HepG2 (cell line): Measurements from ENCODE around the gene ACTN4. TPM values are rescaled to one million over a fixed set of nuclear protein-coding genes. Genes with fewer than 3 reads are reported as not detected.

Experiments used
- AGO2 ChIP-seq: fragments of 200-400 bp; formaldehyde crosslinking; optimal IDR thresholded peaks from 2 replicates; pipeline ENCODE3; 2017; ENCODE audit warnings: mild to moderate bottlenecking, low read depth, low read length, moderate library complexity
- ARID3A ChIP-seq: IDR thresholded peaks from 2 replicates; pipeline ENCODE4 v1.6.1; 2012; ENCODE audit warnings: low read depth, low read length, improper control_type of control experiment
- BATF2 ChIP-seq: sonication (generic); formaldehyde crosslinking; IDR thresholded peaks from 2 replicates; pipeline ENCODE4 v1.8.0; 2022; ENCODE audit warnings: mild to moderate bottlenecking, missing genetic modification reagents, moderate library complexity
- CREBL2 ChIP-seq: sonication (generic); formaldehyde crosslinking; IDR thresholded peaks from 2 replicates; pipeline ENCODE4 v1.8.1; 2023; ENCODE audit warnings: missing genetic modification reagents, mild to moderate bottlenecking, borderline replicate concordance
- ELK4 ChIP-seq: sonication (generic); formaldehyde crosslinking; IDR thresholded peaks from 2 replicates; pipeline ENCODE4 v1.9.0; 2021; ENCODE audit warnings: missing genetic modification reagents, borderline replicate concordance
- GATAD1 ChIP-seq: IDR thresholded peaks from 2 replicates; pipeline ENCODE4 v1.6.1; 2016; ENCODE audit warnings: missing genetic modification reagents, missing compliant biosample characterization
- HIVEP1 ChIP-seq: sonication (generic); formaldehyde crosslinking; IDR thresholded peaks from 2 replicates; pipeline ENCODE4 v1.4.0; 2020; ENCODE audit warnings: mild to moderate bottlenecking, missing genetic modification reagents
- HMG20B ChIP-seq: conservative IDR thresholded peaks from 2 replicates; pipeline ENCODE4 v1.6.1; 2016; ENCODE audit warnings: missing genetic modification reagents, missing compliant biosample characterization
- HMGXB4 ChIP-seq, 2 experiments: sonication (generic) in 1 of 2; formaldehyde crosslinking in 1 of 2; IDR thresholded peaks; 2 replicates each; pipeline versions ENCODE4 v1.4.0 to v1.6.1; 2018 to 2020; ENCODE audit warnings: missing genetic modification reagents in 2 of 2, borderline replicate concordance in 1 of 2, low read depth in 1 of 2, mild to moderate bottlenecking in 1 of 2, missing biosample characterization in 1 of 2
- KLF13 ChIP-seq: sonication (generic); formaldehyde crosslinking; IDR thresholded peaks from 2 replicates; pipeline ENCODE4 v1.4.0; 2020; ENCODE audit warnings: mild to moderate bottlenecking, missing genetic modification reagents
- LBX2 ChIP-seq: sonication (generic); formaldehyde crosslinking; IDR thresholded peaks from 2 replicates; pipeline ENCODE4 v1.5.0; 2020; ENCODE audit warnings: missing genetic modification reagents, mild to moderate bottlenecking, borderline replicate concordance
- MXI1 ChIP-seq: IDR thresholded peaks from 3 replicates; pipeline ENCODE4 v1.6.1; 2012; ENCODE audit warnings: low read depth, low read length, inconsistent platforms, borderline replicate concordance
- ONECUT2 ChIP-seq: sonication (generic); formaldehyde crosslinking; IDR thresholded peaks from 2 replicates; pipeline ENCODE4 v1.4.0; 2020; ENCODE audit warnings: missing genetic modification reagents
- PHF8 ChIP-seq: sonication (generic); formaldehyde crosslinking; IDR thresholded peaks from 2 replicates; pipeline ENCODE4 v1.5.0; 2020; ENCODE audit warnings: missing genetic modification reagents
- RARG ChIP-seq: sonication (generic); formaldehyde crosslinking; IDR thresholded peaks from 2 replicates; pipeline ENCODE4 v1.4.0; 2020; ENCODE audit warnings: low read depth, mild to moderate bottlenecking, missing genetic modification reagents
- RFX3 ChIP-seq: IDR thresholded peaks from 2 replicates; pipeline ENCODE4 v1.6.1; 2016; ENCODE audit warnings: missing biosample characterization, missing genetic modification reagents
- ZBTB49 ChIP-seq: sonication (generic); formaldehyde crosslinking; IDR thresholded peaks from 2 replicates; pipeline ENCODE4 v1.4.0; 2020; ENCODE audit warnings: missing genetic modification reagents, borderline replicate concordance
- ZNF550 ChIP-seq: sonication (generic); formaldehyde crosslinking; IDR thresholded peaks from 2 replicates; pipeline ENCODE4 v1.4.0; 2020; ENCODE audit warnings: mild to moderate bottlenecking, missing genetic modification reagents, borderline replicate concordance
- ZNF598 ChIP-seq: sonication (generic); formaldehyde crosslinking; IDR thresholded peaks from 2 replicates; pipeline ENCODE4 v1.5.1; 2020; ENCODE audit warnings: mild to moderate bottlenecking, missing genetic modification reagents, borderline replicate concordance
- ZNF724P ChIP-seq: sonication (generic); formaldehyde crosslinking; IDR thresholded peaks from 2 replicates; pipeline ENCODE4 v1.8.0; 2022; ENCODE audit warnings: missing genetic modification reagents, borderline replicate concordance
- ZNF891 ChIP-seq: sonication (generic); formaldehyde crosslinking; IDR thresholded peaks from 2 replicates; pipeline ENCODE4 v1.5.0; 2020; ENCODE audit warnings: mild to moderate bottlenecking, missing genetic modification reagents
- polyA plus RNA-seq, 8 experiments: library from polyadenylated mRNA; depleted of rRNA in 3 of 8; stranded (reverse) in 7 of 8; unstranded in 1 of 8; fragments of >200 nt; fragmentation: Illumina TruSeq in 4 of 8; extraction: Trizol in 4 of 8; gene quantifications; 2 replicates each; pipeline versions ENCODE4 v1.2.1 to v1.2.3, GENCODE V29; 2011 to 2016; ENCODE audit warnings: low read depth in 4 of 8, missing spikeins in 1 of 8, mixed read lengths in 1 of 8; ENCODE audit not compliant: insufficient read depth in 1 of 8
- total RNA-seq, 5 experiments: library from RNA; depleted of rRNA; stranded (reverse); fragments of >200 nt; fragmentation: Illumina TruSeq; extraction: Trizol; gene quantifications; 2 replicates each; pipeline ENCODE4 v1.2.3, GENCODE V29; 2016; ENCODE audit warnings: low read depth in 1 of 5

ACTN4 gene
- total and polyA plus RNA-seq, 2 of the 13 experiments (the other 11 are each of a cell fraction or from before 2014, with no cell fraction given): 171 to 192 TPM

GRCh38 chr19:38647368-38647965, at the start of gene ACTN4 (continued):
- peak; percentile 83; the same call in 2 of the 3 replicates for TF ChIP-seq MXI1
- no peak for TF ChIP-seq ZNF598 (CRISPR knock-in tag)
- TF ChIP-seq ZNF891 (CRISPR knock-in tag): peak; percentile 85; the same call in 1 of the 2 replicates
- no peak for TF ChIP-seq ZNF550 (CRISPR knock-in tag)
- TF ChIP-seq HMG20B: no peak
- TF ChIP-seq LBX2: peak; percentile 44; the same call in 1 of the 2 replicates
- no peak for TF ChIP-seq ONECUT2 (CRISPR knock-in tag)
- TF ChIP-seq GATAD1 (CRISPR knock-in tag): peak; percentile 55; the same call in 1 of the 2 replicates
- TF ChIP-seq ELK4: no peak
- TF ChIP-seq ZNF724P (CRISPR knock-in tag): no peak
- TF ChIP-seq BATF2 (CRISPR knock-in tag): no peak
- peak; percentile 64; the same call in 1 of the 2 replicates for TF ChIP-seq ARID3A
- no peak for TF ChIP-seq RFX3 (CRISPR knock-in tag)
- TF ChIP-seq KLF13 (CRISPR knock-in tag): no peak
- TF ChIP-seq PHF8: peak; percentile 69
- TF ChIP-seq AGO2: peak; percentile 93
- TF ChIP-seq HIVEP1 (CRISPR knock-in tag): no peak
- TF ChIP-seq RARG: no peak
- TF ChIP-seq CREBL2: no peak
- no peak for TF ChIP-seq ZBTB49 (CRISPR knock-in tag)
- TF ChIP-seq HMGXB4 (CRISPR knock-in tag; IDR thresholded peaks at IDR 0.05; ENCODE audit: borderline replicate concordance in 1 of 2, low read depth in 1 of 2): peak in 1 of 2 experiments; percentile 65; a peak in 1 of 4 replicates
